HepG2 (cell line): Measurements from ENCODE around the gene MPIG6B. TPM values are rescaled to one million over a fixed set of nuclear protein-coding genes. Genes with fewer than 3 reads are reported as not detected.

ENCODE experiments used
- ARID4A ChIP-seq: sonication (generic); formaldehyde crosslinking; IDR thresholded peaks from 2 replicates; pipeline ENCODE4 v1.5.0; 2020; ENCODE audit warnings: mild to moderate bottlenecking, missing genetic modification reagents, borderline replicate concordance
- ESRRA ChIP-seq: sonication (generic); formaldehyde crosslinking; IDR thresholded peaks from 2 replicates; pipeline ENCODE4 v1.5.1; 2020; ENCODE audit warnings: mild to moderate bottlenecking, low read depth, missing genetic modification reagents
- EZH2 ChIP-seq: conservative IDR thresholded peaks from 2 replicates; pipeline ENCODE4 v1.6.1; 2012; ENCODE audit warnings: mild to moderate bottlenecking, low read depth, low read length, moderate library complexity
- HOXA9 ChIP-seq: sonication (generic); formaldehyde crosslinking; IDR thresholded peaks from 2 replicates; pipeline ENCODE4 v1.8.1; 2022; ENCODE audit warnings: missing genetic modification reagents, mild to moderate bottlenecking, moderate library complexity, borderline replicate concordance
- JDP2 ChIP-seq: sonication (generic); formaldehyde crosslinking; IDR thresholded peaks from 2 replicates; pipeline ENCODE4 v1.8.1; 2022; ENCODE audit warnings: missing genetic modification reagents, borderline replicate concordance
- KLF6 ChIP-seq: IDR thresholded peaks from 2 replicates; pipeline ENCODE4 v1.8.0; 2016; ENCODE audit warnings: missing biosample characterization, missing genetic modification reagents
- MTA1 ChIP-seq: sonication (generic); formaldehyde crosslinking; IDR thresholded peaks from 2 replicates; pipeline ENCODE4 v1.4.0; 2020; ENCODE audit warnings: missing genetic modification reagents, mild to moderate bottlenecking, borderline replicate concordance
- SNAPC4 ChIP-seq: sonication (generic); formaldehyde crosslinking; IDR thresholded peaks from 2 replicates; pipeline ENCODE4 v1.4.0; 2020; ENCODE audit warnings: mild to moderate bottlenecking, missing genetic modification reagents
- YY1 ChIP-seq: IDR thresholded peaks from 2 replicates; pipeline ENCODE4 v1.6.1; 2011; ENCODE audit warnings: low read length, low read depth, moderate library complexity, mild to moderate bottlenecking; ENCODE audit not compliant: insufficient read depth, insufficient replicate concordance
- ZNF205 ChIP-seq: IDR thresholded peaks from 2 replicates; pipeline ENCODE4 v1.6.1; 2018; ENCODE audit warnings: missing biosample characterization, missing genetic modification reagents
- ZNF280D ChIP-seq: sonication (generic); formaldehyde crosslinking; IDR thresholded peaks from 2 replicates; pipeline ENCODE4 v1.5.1; 2020; ENCODE audit warnings: mild to moderate bottlenecking, missing genetic modification reagents
- ZNF367 ChIP-seq: sonication (generic); formaldehyde crosslinking; IDR thresholded peaks from 2 replicates; pipeline ENCODE4 v1.4.0; 2020; ENCODE audit warnings: missing genetic modification reagents, borderline replicate concordance
- ZNF546 ChIP-seq: sonication (generic); formaldehyde crosslinking; conservative IDR thresholded peaks from 2 replicates; pipeline ENCODE4 v1.8.1; 2023; ENCODE audit warnings: mild to moderate bottlenecking, missing genetic modification reagents
- ZNF558 ChIP-seq: sonication (generic); formaldehyde crosslinking; IDR thresholded peaks from 2 replicates; pipeline ENCODE4 v1.9.0; 2022; ENCODE audit warnings: mild to moderate bottlenecking, missing genetic modification reagents, borderline replicate concordance
- ZNF563 ChIP-seq: sonication (generic); formaldehyde crosslinking; IDR thresholded peaks from 2 replicates; pipeline ENCODE4 v1.8.0; 2022; ENCODE audit warnings: mild to moderate bottlenecking, moderate library complexity, missing genetic modification reagents
- ZNF614 ChIP-seq: IDR thresholded peaks from 2 replicates; pipeline ENCODE4 v1.6.1; 2018; ENCODE audit warnings: missing biosample characterization, missing genetic modification reagents, inconsistent platforms, borderline replicate concordance
- ZSCAN30 ChIP-seq: sonication (generic); formaldehyde crosslinking; IDR thresholded peaks from 2 replicates; pipeline ENCODE4 v1.5.0; 2020; ENCODE audit warnings: mild to moderate bottlenecking, missing genetic modification reagents
- polyA plus RNA-seq, 8 experiments: library from polyadenylated mRNA; depleted of rRNA in 3 of 8; stranded (reverse) in 7 of 8; unstranded in 1 of 8; fragments of >200 nt; fragmentation: Illumina TruSeq in 4 of 8; extraction: Trizol in 4 of 8; gene quantifications; 2 replicates each; pipeline versions ENCODE4 v1.2.1 to v1.2.3, GENCODE V29; 2011 to 2016; ENCODE audit warnings: low read depth in 4 of 8, missing spikeins in 1 of 8, mixed read lengths in 1 of 8; ENCODE audit not compliant: insufficient read depth in 1 of 8
- total RNA-seq, 5 experiments: library from RNA; depleted of rRNA; stranded (reverse); fragments of >200 nt; fragmentation: Illumina TruSeq; extraction: Trizol; gene quantifications; 2 replicates each; pipeline ENCODE4 v1.2.3, GENCODE V29; 2016; ENCODE audit warnings: low read depth in 1 of 5

Gene MPIG6B
- total and polyA plus RNA-seq, 2 of the 13 experiments (the other 11 are each of a cell fraction or from before 2014, with no cell fraction given), result not detected

- TF ChIP-seq KLF6 (CRISPR knock-in tag), result no peak
- peak; percentile 72 for TF ChIP-seq ZNF614 (CRISPR knock-in tag)
- no peak; the same call in 1 of the 2 replicates for TF ChIP-seq MTA1 (CRISPR knock-in tag)
- 0 out of 2 replicates have a peak, but pooled peaks have one; percentile 30 for TF ChIP-seq HOXA9 (CRISPR knock-in tag)
- TF ChIP-seq ZNF205 (CRISPR knock-in tag), result 0 out of 2 replicates have a peak, but pooled peaks have one; percentile 18
- no peak for TF ChIP-seq ESRRA (CRISPR knock-in tag)
- no peak for TF ChIP-seq EZH2
- TF ChIP-seq ZNF546 (CRISPR knock-in tag), result no peak
- peak; percentile 60 for TF ChIP-seq YY1
- TF ChIP-seq ZNF558 (CRISPR knock-in tag), result no peak
- no peak for TF ChIP-seq SNAPC4 (CRISPR knock-in tag)
- TF ChIP-seq ZNF367 (CRISPR knock-in tag), result no peak; the same call in 1 of the 2 replicates
- TF ChIP-seq ARID4A (CRISPR knock-in tag), result peak; percentile 83; the same call in 1 of the 2 replicates
- TF ChIP-seq ZNF280D (CRISPR knock-in tag), result peak; percentile 21
- no peak for TF ChIP-seq ZNF563 (CRISPR knock-in tag)
- no peak for TF ChIP-seq JDP2 (CRISPR knock-in tag)
- no peak for TF ChIP-seq ZSCAN30
Observed at GRCh38 chr6:31729515-31729978, 6.4 kb downstream of the MPIG6B start (continued).
